H1 (cell line): ENCODE data around the gene ZNF367. TPM values are rescaled to one million over a fixed set of nuclear protein-coding genes. Genes with fewer than 3 reads are reported as not detected.

Experiments
- CTCF ChIA-PET: fragments of 300-600 bp; sonication (Branson Sonifier 250); formaldehyde crosslinking; loops from one replicate; lab custom pipeline; 2021; ENCODE audit not compliant: partially characterized antibody; lab: Charles Lee
- POLR2A ChIA-PET: fragments of 300-600 bp; sonication (Branson Sonifier 250); formaldehyde crosslinking; loops from one replicate; lab custom pipeline; 2021; ENCODE audit warnings: inconsistent platforms; ENCODE audit not compliant: partially characterized antibody; lab: Charles Lee
- DNase-seq, 2 experiments: peaks; one replicate each; pipeline versions ENCODE4 v3.0.0 to v3.0.0-alpha.2; 2010 to 2022; ENCODE audit warnings: low spot score in 2 of 2, low read depth in 1 of 2, mixed read lengths in 1 of 2
- FAIRE-seq: peaks from 2 replicates; lab custom pipeline; 2011; peaks lifted over from hg19 to GRCh38; lab: Jason Lieb, UNC
- H2AFZ ChIP-seq: 2 replicates; pipeline ENCODE4 v1.8.1; 2012; ENCODE audit warnings: low read length, inconsistent platforms
- H2AK5ac ChIP-seq: 2 replicates; pipeline ENCODE4 v1.6.1; 2013; ENCODE audit warnings: low read depth, low read length
- H2BK120ac ChIP-seq: replicated peaks from 2 replicates; pipeline ENCODE3; 2013; ENCODE audit warnings: low read depth, low read length, inconsistent platforms
- H2BK12ac ChIP-seq: 2 replicates; pipeline ENCODE4 v1.6.1; 2013; ENCODE audit warnings: low read depth, low read length
- H2BK15ac ChIP-seq: 2 replicates; pipeline ENCODE4 v1.6.1; 2013; ENCODE audit warnings: low read length
- H2BK20ac ChIP-seq: 2 replicates; pipeline ENCODE4 v1.6.1; 2013; ENCODE audit warnings: low read length
- H2BK5ac ChIP-seq: 2 replicates; pipeline ENCODE4 v1.6.1; 2013; ENCODE audit warnings: low read depth, low read length
- H3K14ac ChIP-seq: 2 replicates; pipeline ENCODE4 v1.6.1; 2013; ENCODE audit warnings: inconsistent platforms; ENCODE audit not compliant: insufficient read length
- H3K18ac ChIP-seq: 2 replicates; pipeline ENCODE4 v1.6.1; 2013; ENCODE audit warnings: low read length; ENCODE audit errors: extremely low read depth
- H3K23ac ChIP-seq: 2 replicates; pipeline ENCODE4 v1.6.1; 2013; ENCODE audit warnings: inconsistent platforms; ENCODE audit not compliant: insufficient read length
- H3K23me2 ChIP-seq: 2 replicates; pipeline ENCODE4 v1.6.1; 2013; ENCODE audit warnings: low read depth, low read length
- H3K27ac ChIP-seq: 2 replicates; pipeline ENCODE4 v1.6.1; 2011; ENCODE audit warnings: low read depth, low read length, inconsistent platforms
- H3K27me3 ChIP-seq, 4 experiments: replicated peaks in 1 of 4; 1 replicate in 1 of 4; 2 replicates in 3 of 4; pipeline versions ENCODE4 v1.6.1 to v1.8.1; 2011 to 2013; ENCODE audit warnings: low read length in 3 of 4, mild to moderate bottlenecking in 3 of 4, inconsistent platforms in 2 of 4, mixed read lengths in 2 of 4, moderate library complexity in 1 of 4; ENCODE audit not compliant: control insufficient read depth in 3 of 4, insufficient read depth in 3 of 4; ENCODE audit errors: extremely low read depth in 1 of 4
- H3K36me3 ChIP-seq, 4 experiments: 2 replicates each; pipeline versions ENCODE4 v1.6.1 to v1.8.1; 2011 to 2013; ENCODE audit warnings: mild to moderate bottlenecking in 4 of 4, low read length in 3 of 4, moderate library complexity in 2 of 4, control low read depth in 1 of 4, inconsistent platforms in 1 of 4; ENCODE audit not compliant: insufficient read depth in 4 of 4, control insufficient read depth in 2 of 4
- H3K4ac ChIP-seq: replicated peaks from 2 replicates; pipeline ENCODE3; 2013; ENCODE audit warnings: low read length, low read depth, mixed read lengths, inconsistent platforms; ENCODE audit not compliant: insufficient read length
- H3K4me1 ChIP-seq, 4 experiments: replicated peaks in 1 of 4; 1 replicate in 1 of 4; 2 replicates in 3 of 4; pipeline versions ENCODE4 v1.6.1 to v1.8.1; 2011 to 2013; ENCODE audit warnings: low read length in 3 of 4, inconsistent platforms in 2 of 4, mixed read lengths in 1 of 4; ENCODE audit not compliant: insufficient read depth in 4 of 4, control insufficient read depth in 3 of 4
- H3K4me2 ChIP-seq, 2 experiments: 2 replicates each; pipeline versions ENCODE4 v1.6.1 to v1.8.1; 2011 to 2013; ENCODE audit warnings: low read depth in 2 of 2, low read length in 2 of 2, control low read depth in 1 of 2, inconsistent platforms in 1 of 2, mild to moderate bottlenecking in 1 of 2; ENCODE audit not compliant: insufficient read depth in 1 of 2
- H3K4me3 ChIP-seq, 4 experiments: fragments of 200-600, 300-600 bp in 1 of 4; sonication (generic), shearing (Covaris generic), sonication (Bioruptor Twin) in 1 of 4; 2 replicates each; pipeline versions ENCODE4 v1.5.1 to v1.8.1; 2011 to 2016; ENCODE audit warnings: low read length in 4 of 4, low read depth in 3 of 4, control low read depth in 2 of 4, inconsistent platforms in 2 of 4, mild to moderate bottlenecking in 2 of 4, mixed read lengths in 1 of 4, moderate library complexity in 1 of 4; ENCODE audit not compliant: insufficient read depth in 2 of 4; ENCODE audit errors: extremely low read depth in 1 of 4
- H3K56ac ChIP-seq: replicated peaks from 2 replicates; pipeline ENCODE3; 2013; ENCODE audit warnings: low read depth, mild to moderate bottlenecking, mixed read lengths, low read length, inconsistent platforms; ENCODE audit not compliant: insufficient read length
- H3K79me1 ChIP-seq: 2 replicates; pipeline ENCODE4 v1.6.1; 2013; ENCODE audit warnings: low read depth, low read length, control low read depth
- H3K79me2 ChIP-seq, 2 experiments: 2 replicates each; pipeline versions ENCODE4 v1.6.1 to v1.8.1; 2012 to 2013; ENCODE audit warnings: low read length in 2 of 2, mild to moderate bottlenecking in 2 of 2, inconsistent platforms in 1 of 2; ENCODE audit not compliant: insufficient read depth in 2 of 2, control insufficient read depth in 1 of 2
- H3K9ac ChIP-seq, 4 experiments: replicated peaks in 1 of 4; 1 replicate in 1 of 4; 2 replicates in 3 of 4; pipeline versions ENCODE4 v1.6.1 to v1.8.1; 2011 to 2013; ENCODE audit warnings: low read depth in 3 of 4, low read length in 3 of 4, control low read depth in 2 of 4, mild to moderate bottlenecking in 2 of 4, moderate library complexity in 2 of 4, inconsistent platforms in 1 of 4; ENCODE audit errors: extremely low read depth in 1 of 4
- H3K9me3 ChIP-seq, 2 experiments: 2 replicates each; pipeline versions ENCODE4 v1.6.1 to v1.8.1; 2012 to 2013; ENCODE audit warnings: mild to moderate bottlenecking in 2 of 2, moderate library complexity in 2 of 2, control low read depth in 1 of 2, inconsistent platforms in 1 of 2, low read depth in 1 of 2, low read length in 1 of 2, mixed read lengths in 1 of 2; ENCODE audit not compliant: insufficient read depth in 2 of 2
- H4K20me1 ChIP-seq, 2 experiments: replicated peaks in 1 of 2; 2 replicates each; pipeline versions ENCODE3 to v1.8.1; 2011 to 2013; ENCODE audit warnings: inconsistent platforms in 2 of 2, low read length in 2 of 2, mild to moderate bottlenecking in 1 of 2; ENCODE audit not compliant: insufficient read depth in 2 of 2, control insufficient read depth in 1 of 2
- H4K5ac ChIP-seq: 2 replicates; pipeline ENCODE4 v1.6.1; 2013; ENCODE audit warnings: low read length, low read depth, mixed read lengths, inconsistent platforms; ENCODE audit not compliant: insufficient read length
- H4K8ac ChIP-seq: 2 replicates; pipeline ENCODE4 v1.8.0; 2013; ENCODE audit warnings: mild to moderate bottlenecking, moderate library complexity, low read length, inconsistent platforms; ENCODE audit not compliant: insufficient read depth; ENCODE audit errors: extremely low read depth
- H4K91ac ChIP-seq: replicated peaks from 2 replicates; pipeline ENCODE3; 2013; ENCODE audit warnings: low read length, mixed read lengths, inconsistent platforms; ENCODE audit not compliant: insufficient read length
- EGR1 ChIP-seq: IDR thresholded peaks from 2 replicates; pipeline ENCODE4 v1.6.1; 2011; ENCODE audit warnings: low read depth, low read length, borderline replicate concordance
- KDM4A ChIP-seq: IDR thresholded peaks from one replicate; pipeline ENCODE4 v1.7.1; 2012; ENCODE audit warnings: low read depth, mild to moderate bottlenecking, moderate library complexity, low read length, inconsistent platforms; ENCODE audit not compliant: severe bottlenecking
- RFX5 ChIP-seq: IDR thresholded peaks from 2 replicates; pipeline ENCODE4 v1.6.1; 2011; ENCODE audit warnings: low read depth, low read length, improper control_type of control experiment, borderline replicate concordance
- RXRA ChIP-seq: IDR thresholded peaks from 2 replicates; pipeline ENCODE4 v1.6.1; 2011; ENCODE audit warnings: low read depth, mild to moderate bottlenecking, low read length, moderate library complexity; ENCODE audit not compliant: insufficient read depth
- ZNF274 ChIP-seq: IDR thresholded peaks from 2 replicates; pipeline ENCODE4 v1.7.0; 2012; ENCODE audit warnings: low read length, borderline replicate concordance; ENCODE audit errors: extremely low read depth
- WGBS, 2 experiments: shearing (Covaris generic) in 1 of 2; methylation state at CpG; one replicate each; pipeline versions ENCODE4 v1.1.6 to v1.1.7; 2013 to 2015; ENCODE audit warnings: low lambda C conversion rate in 2 of 2, mixed read lengths in 2 of 2, inconsistent platforms in 1 of 2, low coverage in 1 of 2, missing lambda C conversion rate in 1 of 2; ENCODE audit not compliant: insufficient replicate concordance in 2 of 2, insufficient coverage in 1 of 2, insufficient read length in 1 of 2; ENCODE audit errors: extremely low coverage in 1 of 2, missing lambda C conversion rate in 1 of 2; 5-methylcytosine and 5-hydroxymethylcytosine counted together
- polyA plus RNA-seq, 7 experiments: library from polyadenylated mRNA; depleted of rRNA in 3 of 7; stranded (reverse) in 5 of 7; unstranded in 2 of 7; fragments of >200 nt in 5 of 7; fragments of 200-250 nt in 2 of 7; gene quantifications; 1 replicate in 5 of 7; 2 replicates in 1 of 7; 4 replicates in 1 of 7; pipeline versions ENCODE4 v1.2.1 to v1.2.3, GENCODE V29; 2011 to 2013; ENCODE audit warnings: missing spikeins in 2 of 7, mixed read lengths in 2 of 7
- total RNA-seq: library from RNA; stranded (reverse); fragmentation: NEBNext Ultra II Directional; extraction: Animal tissue kit (Norgen Biotek cat#: 25700); gene quantifications from 2 replicates; pipeline ENCODE4 v1.2.1, GENCODE V29; 2021

Gene ZNF367
- total and polyA plus RNA-seq, 2 of the 8 experiments (the other 6 are each of a cell fraction or from before 2014, with no cell fraction given): 2.2 to 8.2 TPM

DNA sequence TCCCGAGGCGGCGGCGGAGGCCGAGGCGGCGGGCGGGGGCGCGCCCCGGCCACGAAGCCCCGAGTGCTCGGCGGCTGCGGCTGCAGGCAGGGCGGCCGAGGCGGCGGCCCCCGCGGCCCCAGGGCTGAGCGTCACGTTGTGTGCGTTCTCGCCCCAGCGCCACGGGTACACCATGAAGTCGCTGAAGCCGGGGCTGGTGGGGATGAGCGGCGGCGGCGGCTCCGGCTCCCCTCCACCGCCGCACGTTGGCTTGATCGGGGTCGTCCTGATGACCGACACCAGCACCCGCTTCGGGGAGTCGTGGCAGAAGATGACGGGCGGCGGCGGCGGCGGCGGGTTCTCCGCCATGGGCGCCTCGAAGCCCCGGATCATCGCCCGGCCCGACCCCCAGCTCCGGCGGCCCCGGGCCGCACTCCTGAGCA lies 498 bp downstream of the ZNF367 start:
- Histone ChIP-seq H3K27me3 (no peaks in the 10 kb centered on the region), H2AK5ac (no peak overlapping the region), H2BK5ac (peak overlapping the region; percentile 87), H3K27ac (peak overlapping the region; percentile 88), H2AFZ (peak overlapping the region; percentile 63; the same call in 1 of the 2 replicates), H2BK20ac (no peak overlapping the region), H3K14ac (no peak overlapping the region), H3K79me1 (peaks cover 4% of the 10 kb centered on the region; the same call in 1 of the 2 replicates), H4K20me1 (peaks cover 6 to 10% of the 10 kb centered on the region in 2 experiments), H3K4me3 (peak overlapping the region; percentile 82 to 98 (median 88)), H3K56ac (peak overlapping the region; percentile 86), H4K8ac (peak overlapping the region; percentile 96; the same call in 1 of the 2 replicates), H3K4ac (peak overlapping the region; percentile 69), H3K9me3 (no peaks in the 10 kb centered on the region), H3K18ac (no peak overlapping the region; the same call in 1 of the 2 replicates), H2BK120ac (no peak overlapping the region), H4K5ac (peak overlapping the region; percentile 60)
- CTCF ChIA-PET: no interaction called here
- no peak for FAIRE-seq
- DNase-seq: no peak
- POLR2A ChIA-PET: interaction anchor here (1.2 kb wide), 1 partner anchor 8 kb away, joined by 4 read pairs; no protein-coding TSS in a partner anchor
- TF ChIP-seq EGR1: no peak
- TF ChIP-seq RFX5: no peak
- TF ChIP-seq ZNF274: no peak
- no peak for TF ChIP-seq KDM4A
- TF ChIP-seq RXRA: no peak
- TF ChIP-seq, all 59 proteins: peak for 0
- peaks cover 2 to 42% of the 10 kb centered on the region in 2 experiments; a peak in 3 of 4 replicates for H3K79me2 ChIP-seq
- H4K91ac ChIP-seq: no peak overlapping the region
- 1% methylated on average over 31 of the region's 62 CpGs; no CpG with 5 or more reads in 1 of the 2 experiments for WGBS, 2 experiments
- H3K23me2 ChIP-seq: peaks cover 12% of the 10 kb centered on the region
- peak overlapping the region; percentile 82 to 95 (median 92) for H3K9ac ChIP-seq
- peaks cover 0 to 14% (median 7%) of the 10 kb centered on the region in 4 experiments for H3K4me1 ChIP-seq
- peak overlapping the region; percentile 94 to 98 for H3K4me2 ChIP-seq
- no peak overlapping the region for H3K23ac ChIP-seq
- no peak overlapping the region for H2BK12ac ChIP-seq
- H3K36me3 ChIP-seq: no peaks in the 10 kb centered on the region
- no peak overlapping the region for H2BK15ac ChIP-seq
